ENCODE results near the gene RNF186.
"Not testable (repeated sequence)": the region's sequence is repeated elsewhere in the genome, so short reads cannot be mapped to it uniquely, and the experiment has no call there.

The RNF186 gene

DNA sequence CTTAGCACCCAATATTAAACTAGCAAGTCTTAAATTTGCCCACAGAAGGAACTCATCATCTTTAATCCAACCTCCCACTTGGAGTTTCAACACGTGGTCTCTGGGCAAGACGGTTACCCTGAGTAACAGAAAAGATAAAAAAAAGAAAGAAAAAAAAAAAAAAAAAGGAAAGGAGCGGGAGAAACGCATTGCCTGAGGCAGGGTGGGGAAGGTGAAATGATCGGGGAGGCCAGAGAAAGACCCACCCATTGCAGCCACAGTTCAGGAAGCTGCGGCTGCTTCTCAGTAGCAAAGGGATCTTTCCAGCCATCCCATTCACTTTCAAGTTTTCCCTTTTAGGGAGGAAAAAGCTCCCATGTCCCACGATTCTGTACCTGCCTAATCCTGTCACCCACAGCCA lies 35.1 kb upstream of the RNF186 start:
- H3K36me3 ChIP-seq (ENCODE audit: insufficient read depth, low read length): no peaks in the 10 kb centered on the region
- H2AFZ ChIP-seq (ENCODE audit: low read length, unreplicated experiment): no peak overlapping the region
- no peaks in the 10 kb centered on the region for H3K79me2 ChIP-seq (ENCODE audit: control insufficient read depth, insufficient read depth, low read length, unreplicated experiment)
- H3K27me3 ChIP-seq (ENCODE audit: insufficient read depth, low read length): no peaks in the 10 kb centered on the region
- H3K4me3 ChIP-seq (ENCODE audit: low read depth, low read length): no peak overlapping the region
- peaks cover 12% of the 10 kb centered on the region for H3K4me1 ChIP-seq (ENCODE audit: control insufficient read depth, insufficient read depth, low read length, unreplicated experiment)
- H3K27ac ChIP-seq (ENCODE audit: low read depth, low read length): no peak overlapping the region

DNA sequence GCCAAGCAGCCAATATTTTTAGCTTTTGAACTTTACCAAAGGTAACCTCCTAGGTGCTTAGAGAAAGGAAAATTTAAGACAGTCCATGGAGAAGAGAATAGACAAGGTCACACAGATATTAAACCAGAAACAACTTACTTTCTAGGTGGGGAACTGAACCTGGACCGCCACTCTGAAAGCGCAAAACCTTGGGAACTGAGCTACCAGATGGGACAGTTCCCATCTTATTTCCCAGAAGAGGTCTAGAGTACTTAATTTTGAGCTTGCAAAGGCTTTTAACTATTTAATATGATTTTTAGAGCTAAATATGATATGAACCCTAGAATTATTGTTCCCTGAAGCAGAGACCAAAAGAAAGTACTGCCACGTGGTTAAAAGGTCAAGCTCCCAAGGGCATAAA lies 34.2 kb upstream of the RNF186 start:
- H3K79me2 ChIP-seq (ENCODE audit: control insufficient read depth, insufficient read depth, low read length, unreplicated experiment); H2AFZ ChIP-seq (ENCODE audit: low read length, unreplicated experiment); H3K27me3 ChIP-seq (ENCODE audit: insufficient read depth, low read length); H3K4me3 ChIP-seq (ENCODE audit: low read depth, low read length); H3K27ac ChIP-seq (ENCODE audit: low read depth, low read length); H3K36me3 ChIP-seq (ENCODE audit: insufficient read depth, low read length): not testable (repeated sequence)
- H3K4me1 ChIP-seq (ENCODE audit: control insufficient read depth, insufficient read depth, low read length, unreplicated experiment): peaks cover 18% of the 10 kb centered on the region

DNA sequence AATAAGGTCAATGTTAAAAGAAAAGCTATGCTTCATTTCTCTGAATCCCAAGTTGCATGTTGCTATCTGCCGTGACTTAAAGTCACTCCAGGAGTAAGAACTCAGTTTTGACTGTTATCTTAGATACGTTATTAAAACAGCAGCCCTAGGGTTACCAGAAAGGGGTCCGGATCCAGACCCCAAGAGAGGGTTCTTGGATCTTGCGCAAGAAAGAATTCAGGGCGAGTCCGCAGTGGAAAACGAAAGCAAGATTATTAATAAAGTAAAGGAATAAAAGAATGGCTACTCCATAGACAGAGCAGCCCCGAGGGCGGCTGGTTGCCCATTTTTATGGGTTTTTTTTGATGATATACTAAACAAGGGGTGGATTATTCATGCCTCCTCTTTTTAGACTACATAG lies 32.3 kb upstream of the RNF186 start:
- Histone ChIP-seq H3K4me1 (ENCODE audit: control insufficient read depth, insufficient read depth, low read length, unreplicated experiment) (peaks cover 18% of the 10 kb centered on the region), H3K4me3 (ENCODE audit: low read depth, low read length) (peak overlapping the region; percentile 78), H2AFZ (ENCODE audit: low read length, unreplicated experiment) (peak overlapping the region; percentile 81)
- H3K27me3 ChIP-seq (ENCODE audit: insufficient read depth, low read length); H3K27ac ChIP-seq (ENCODE audit: low read depth, low read length); H3K36me3 ChIP-seq (ENCODE audit: insufficient read depth, low read length); H3K79me2 ChIP-seq (ENCODE audit: control insufficient read depth, insufficient read depth, low read length, unreplicated experiment): not testable (repeated sequence)

DNA sequence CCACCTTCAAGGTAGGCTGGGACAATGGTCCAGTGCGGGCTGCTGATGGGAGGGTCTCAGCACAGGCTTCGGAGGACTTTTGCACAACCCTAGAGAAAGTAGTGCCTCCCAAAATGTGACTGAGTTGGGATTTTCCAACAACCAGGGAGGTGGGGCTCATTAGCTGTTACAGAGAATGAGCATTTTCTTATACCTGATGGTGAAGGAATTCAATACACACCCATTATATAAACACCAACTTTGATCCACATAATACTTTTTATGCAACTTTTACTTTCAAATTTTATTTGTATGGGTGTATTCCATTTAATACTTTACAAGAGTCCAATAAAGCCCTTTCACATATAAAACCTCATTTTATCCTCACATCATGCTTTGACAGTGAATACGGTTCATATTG lies 31.3 kb upstream of the RNF186 start:
- Histone ChIP-seq H3K4me3 (ENCODE audit: low read depth, low read length) (no peak overlapping the region), H3K27me3 (ENCODE audit: insufficient read depth, low read length) (no peaks in the 10 kb centered on the region), H3K4me1 (ENCODE audit: control insufficient read depth, insufficient read depth, low read length, unreplicated experiment) (peaks cover 18% of the 10 kb centered on the region), H2AFZ (ENCODE audit: low read length, unreplicated experiment) (no peak overlapping the region), H3K27ac (ENCODE audit: low read depth, low read length) (no peak overlapping the region), H3K79me2 (ENCODE audit: control insufficient read depth, insufficient read depth, low read length, unreplicated experiment) (no peaks in the 10 kb centered on the region), H3K36me3 (ENCODE audit: insufficient read depth, low read length) (no peaks in the 10 kb centered on the region)

DNA sequence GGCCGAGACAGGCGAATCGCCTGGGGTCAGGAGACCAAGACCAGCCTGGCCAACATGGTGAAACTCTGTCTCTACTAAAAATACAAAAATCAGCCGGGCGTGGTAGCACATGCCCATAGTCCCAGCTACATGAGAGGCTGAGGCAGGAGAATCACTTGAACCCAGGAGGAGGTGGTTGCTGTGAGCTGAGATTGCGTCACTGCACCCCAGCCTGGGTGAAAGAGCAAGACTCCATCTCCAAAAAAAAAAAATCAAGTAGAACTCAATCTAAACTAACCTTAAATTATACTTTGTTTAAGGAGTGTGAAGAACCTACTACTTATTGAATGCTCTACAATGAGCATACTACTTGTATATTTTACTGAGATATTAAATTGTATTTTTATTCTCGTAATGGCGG lies 30.5 kb upstream of the RNF186 start:
- H2AFZ ChIP-seq (ENCODE audit: low read length, unreplicated experiment): peak overlapping the region; percentile 77
- H3K36me3 ChIP-seq (ENCODE audit: insufficient read depth, low read length): no peaks in the 10 kb centered on the region
- no peak overlapping the region for H3K4me3 ChIP-seq (ENCODE audit: low read depth, low read length)
- H3K4me1 ChIP-seq (ENCODE audit: control insufficient read depth, insufficient read depth, low read length, unreplicated experiment): peaks cover 21% of the 10 kb centered on the region
- H3K27me3 ChIP-seq (ENCODE audit: insufficient read depth, low read length): no peaks in the 10 kb centered on the region
- no peaks in the 10 kb centered on the region for H3K79me2 ChIP-seq (ENCODE audit: control insufficient read depth, insufficient read depth, low read length, unreplicated experiment)
- H3K27ac ChIP-seq (ENCODE audit: low read depth, low read length): no peak overlapping the region

DNA sequence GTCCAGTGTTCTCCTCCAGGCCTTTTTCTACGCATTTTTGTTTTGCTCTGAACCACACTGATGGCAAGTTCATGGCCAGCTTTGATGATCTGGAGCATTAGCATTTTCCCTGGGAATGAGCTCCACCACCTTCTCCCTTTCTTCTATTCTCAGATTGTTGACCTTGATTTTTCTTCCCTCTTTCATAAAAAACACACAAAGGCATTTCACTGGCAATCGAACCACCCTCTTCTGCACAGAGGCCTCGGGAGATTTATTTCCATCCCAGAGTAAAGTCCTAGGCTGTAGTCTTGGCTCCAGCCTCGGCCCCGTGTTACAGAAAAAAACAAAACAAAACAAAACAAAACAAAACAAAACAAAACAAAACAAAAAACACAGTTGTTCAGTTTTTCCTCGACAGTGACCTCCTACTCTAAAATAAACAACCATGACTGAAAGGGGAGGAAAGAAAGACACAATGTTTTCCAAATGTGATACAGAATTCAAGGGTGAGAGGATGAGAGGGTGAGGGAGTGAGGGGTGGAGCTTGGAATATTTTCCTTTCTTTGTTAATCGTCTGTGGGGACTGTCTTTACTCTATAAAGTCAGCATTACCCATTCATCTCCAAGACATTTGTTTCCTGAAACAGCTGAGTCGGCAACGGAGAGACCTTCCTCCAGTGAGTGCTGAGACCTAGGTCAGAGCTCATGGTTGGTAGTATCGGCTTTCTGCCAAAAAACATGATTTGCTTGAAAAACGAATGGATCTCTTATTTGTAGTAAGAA lies 29.8 kb upstream of the RNF186 start:
- H3K79me2 ChIP-seq (ENCODE audit: control insufficient read depth, insufficient read depth, low read length, unreplicated experiment): no peaks in the 10 kb centered on the region
- no peak overlapping the region for H3K27ac ChIP-seq (ENCODE audit: low read depth, low read length)
- no peaks in the 10 kb centered on the region for H3K36me3 ChIP-seq (ENCODE audit: insufficient read depth, low read length)
- peaks cover 25% of the 10 kb centered on the region for H3K4me1 ChIP-seq (ENCODE audit: control insufficient read depth, insufficient read depth, low read length, unreplicated experiment)
- H3K27me3 ChIP-seq (ENCODE audit: insufficient read depth, low read length): no peaks in the 10 kb centered on the region
- H3K4me3 ChIP-seq (ENCODE audit: low read depth, low read length): peak overlapping the region; percentile 32
- peak overlapping the region; percentile 77 for H2AFZ ChIP-seq (ENCODE audit: low read length, unreplicated experiment)

DNA sequence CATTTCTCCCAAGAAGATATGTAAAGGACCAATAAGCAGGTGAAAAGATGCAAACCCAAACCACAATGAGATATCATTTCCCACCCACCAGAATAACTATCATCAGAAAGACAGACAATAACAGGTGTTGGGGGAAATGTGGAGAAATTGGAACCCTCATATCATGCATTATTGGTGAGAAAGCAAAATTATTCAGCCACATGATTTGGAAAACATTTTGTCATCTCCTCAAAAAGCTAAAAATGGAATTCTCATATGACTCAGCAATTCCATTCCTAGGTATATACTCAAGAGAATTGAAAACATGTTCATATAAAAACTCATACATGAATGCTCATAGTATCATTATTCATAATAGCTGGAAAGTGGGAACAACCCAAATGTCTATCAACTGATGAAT lies 25.1 kb upstream of the RNF186 start:
- Histone ChIP-seq H2AFZ (ENCODE audit: low read length, unreplicated experiment) (no peak overlapping the region), H3K79me2 (ENCODE audit: control insufficient read depth, insufficient read depth, low read length, unreplicated experiment) (no peaks in the 10 kb centered on the region), H3K27me3 (ENCODE audit: insufficient read depth, low read length) (no peaks in the 10 kb centered on the region), H3K36me3 (ENCODE audit: insufficient read depth, low read length) (no peaks in the 10 kb centered on the region), H3K27ac (ENCODE audit: low read depth, low read length) (no peak overlapping the region; the same call in 1 of the 2 replicates), H3K4me1 (ENCODE audit: control insufficient read depth, insufficient read depth, low read length, unreplicated experiment) (peaks cover 13% of the 10 kb centered on the region), H3K4me3 (ENCODE audit: low read depth, low read length) (no peak overlapping the region)

DNA sequence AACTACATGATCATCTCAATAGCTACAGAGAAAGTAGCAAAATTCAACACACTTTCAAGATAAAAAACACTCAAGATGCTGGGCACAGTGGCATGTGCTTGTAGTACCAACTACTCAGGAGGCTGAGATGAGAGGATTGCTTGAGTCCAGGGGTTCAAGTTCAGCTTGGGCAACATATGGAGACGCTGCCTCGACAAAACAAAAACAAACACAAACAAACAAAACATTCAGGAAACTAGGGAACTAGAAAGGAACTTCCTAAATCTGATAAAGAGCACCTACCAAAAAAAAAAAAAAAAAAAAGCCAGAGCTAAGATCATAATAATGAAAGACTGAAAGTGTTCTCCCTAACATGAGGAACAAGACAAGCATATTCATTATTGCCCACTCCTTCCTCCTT lies 22.8 kb upstream of the RNF186 start:
- Histone ChIP-seq H3K36me3 (ENCODE audit: insufficient read depth, low read length) (no peaks in the 10 kb centered on the region), H3K27me3 (ENCODE audit: insufficient read depth, low read length) (no peaks in the 10 kb centered on the region), H3K4me3 (ENCODE audit: low read depth, low read length) (no peak overlapping the region), H3K79me2 (ENCODE audit: control insufficient read depth, insufficient read depth, low read length, unreplicated experiment) (no peaks in the 10 kb centered on the region), H3K27ac (ENCODE audit: low read depth, low read length) (no peak overlapping the region), H3K4me1 (ENCODE audit: control insufficient read depth, insufficient read depth, low read length, unreplicated experiment) (peaks cover 7% of the 10 kb centered on the region), H2AFZ (ENCODE audit: low read length, unreplicated experiment) (no peak overlapping the region)

DNA sequence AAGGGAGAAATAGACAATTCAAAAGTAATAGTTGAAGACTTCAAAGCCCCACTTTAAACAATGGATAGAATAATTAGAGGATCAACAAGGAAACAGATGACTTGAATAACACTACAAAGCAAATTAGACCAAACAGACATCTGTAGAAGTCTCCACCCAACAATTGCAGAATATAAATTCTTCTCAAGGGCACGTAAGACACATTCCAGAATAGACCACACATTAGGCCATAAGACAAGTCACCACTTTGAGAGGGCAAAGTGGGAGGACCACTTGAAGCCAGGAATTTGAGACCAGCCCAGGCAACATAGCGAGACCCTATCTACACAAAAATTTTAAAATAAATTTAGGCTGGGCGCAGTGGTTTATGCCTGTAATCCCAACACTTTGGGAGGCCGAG lies 20.5 kb upstream of the RNF186 start:
- H3K27ac ChIP-seq (ENCODE audit: low read depth, low read length): no peak overlapping the region
- no peaks in the 10 kb centered on the region for H3K36me3 ChIP-seq (ENCODE audit: insufficient read depth, low read length)
- peaks cover 14% of the 10 kb centered on the region; the same call in 1 of the 2 replicates for H3K27me3 ChIP-seq (ENCODE audit: insufficient read depth, low read length)
- H2AFZ ChIP-seq (ENCODE audit: low read length, unreplicated experiment): no peak overlapping the region
- peaks cover 5% of the 10 kb centered on the region for H3K4me1 ChIP-seq (ENCODE audit: control insufficient read depth, insufficient read depth, low read length, unreplicated experiment)
- no peak overlapping the region for H3K4me3 ChIP-seq (ENCODE audit: low read depth, low read length)
- no peaks in the 10 kb centered on the region for H3K79me2 ChIP-seq (ENCODE audit: control insufficient read depth, insufficient read depth, low read length, unreplicated experiment)

DNA sequence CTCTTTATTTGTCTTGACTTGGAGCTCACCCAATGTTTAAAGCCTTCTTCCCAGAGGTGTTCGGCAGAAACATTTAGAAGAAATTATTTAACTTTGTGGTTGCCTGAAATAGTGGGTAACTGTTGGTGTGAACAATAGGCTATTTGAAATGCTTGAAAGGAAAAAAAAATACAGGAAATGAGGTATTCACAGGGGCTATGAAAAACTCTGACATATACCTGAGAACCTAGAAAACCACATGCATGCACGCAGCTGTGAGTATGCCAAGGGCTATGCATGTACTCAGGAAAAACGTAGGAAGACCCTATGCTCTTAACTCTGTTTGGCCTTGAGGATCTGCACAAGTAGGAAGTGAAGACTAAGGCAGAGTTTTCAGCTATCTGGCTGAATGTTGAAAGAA lies 16.4 kb upstream of the RNF186 start:
- Histone ChIP-seq H3K36me3 (ENCODE audit: insufficient read depth, low read length) (no peaks in the 10 kb centered on the region), H3K4me1 (ENCODE audit: control insufficient read depth, insufficient read depth, low read length, unreplicated experiment) (no peaks in the 10 kb centered on the region), H2AFZ (ENCODE audit: low read length, unreplicated experiment) (no peak overlapping the region), H3K4me3 (ENCODE audit: low read depth, low read length) (no peak overlapping the region), H3K27me3 (ENCODE audit: insufficient read depth, low read length) (peaks cover 14% of the 10 kb centered on the region; the same call in 1 of the 2 replicates), H3K79me2 (ENCODE audit: control insufficient read depth, insufficient read depth, low read length, unreplicated experiment) (no peaks in the 10 kb centered on the region), H3K27ac (ENCODE audit: low read depth, low read length) (no peak overlapping the region)

DNA sequence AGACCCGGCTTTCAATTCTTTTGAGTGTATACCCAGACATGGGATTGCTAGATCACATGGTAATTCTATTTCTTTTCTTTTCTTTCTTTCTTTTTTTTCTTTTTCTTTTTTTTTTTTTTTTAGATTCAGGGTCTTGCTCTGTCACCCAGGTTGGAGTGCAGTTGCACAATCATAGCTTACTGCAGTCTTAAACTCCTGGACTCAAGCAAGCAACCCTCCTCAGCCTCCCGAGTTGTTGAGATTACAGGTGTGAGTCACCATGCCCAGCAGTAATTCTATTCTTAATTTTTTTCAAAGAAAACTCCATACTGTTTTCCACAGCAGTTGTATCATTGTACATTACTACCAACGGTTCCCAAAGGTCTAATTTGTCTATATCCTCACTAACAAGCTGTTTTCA lies 13.5 kb upstream of the RNF186 start:
- Histone ChIP-seq H3K4me3 (ENCODE audit: low read depth, low read length) (no peak overlapping the region), H3K27ac (ENCODE audit: low read depth, low read length) (no peak overlapping the region), H3K36me3 (ENCODE audit: insufficient read depth, low read length) (no peaks in the 10 kb centered on the region), H3K4me1 (ENCODE audit: control insufficient read depth, insufficient read depth, low read length, unreplicated experiment) (peaks cover 3% of the 10 kb centered on the region), H2AFZ (ENCODE audit: low read length, unreplicated experiment) (no peak overlapping the region), H3K79me2 (ENCODE audit: control insufficient read depth, insufficient read depth, low read length, unreplicated experiment) (no peaks in the 10 kb centered on the region), H3K27me3 (ENCODE audit: insufficient read depth, low read length) (peaks cover 14% of the 10 kb centered on the region; the same call in 1 of the 2 replicates)

All from ACC112 (cell line).